Activated CD8-positive, alpha-beta T cell treated with anti-CD3 and anti-CD28 coated beads for 36 hours (primary cell): ENCODE results near the gene CDH22. TPM values are rescaled to one million over a fixed set of nuclear protein-coding genes. Genes with fewer than 3 reads are reported as not detected.

Experiments
- ATAC-seq: fragments of 200-7000 bp; cut with Tn5 transposase; one replicate; pipeline ENCODE4 v1.10.0; 2021; ENCODE audit warnings: mild to moderate bottlenecking, moderate library complexity
- CTCF ChIA-PET: fragments of 350-600 bp; sonication (Branson Sonifier 250); formaldehyde crosslinking; loops from one replicate; lab custom pipeline; 2021; ENCODE audit warnings: antibody characterized with exemption; lab: Charles Lee
- POLR2A ChIA-PET: fragments of 350-600 bp; sonication (Branson Sonifier 250); formaldehyde crosslinking; loops from one replicate; lab custom pipeline; 2021; ENCODE audit warnings: antibody characterized with exemption; lab: Charles Lee
- DNase-seq: peaks from one replicate; pipeline ENCODE4 v3.0.0-alpha.2; 2020
- H3K27ac Mint-ChIP-seq: one replicate; pipeline ENCODE4 v1.8.0; 2021; ENCODE audit warnings: mild to moderate bottlenecking, mixed read lengths
- H3K27me3 Mint-ChIP-seq: one replicate; pipeline ENCODE4 v1.8.0; 2021; ENCODE audit warnings: mixed read lengths
- H3K36me3 Mint-ChIP-seq: one replicate; pipeline ENCODE4 v1.8.0; 2021; ENCODE audit warnings: low read depth, mixed read lengths
- H3K4me1 Mint-ChIP-seq: one replicate; pipeline ENCODE4 v1.8.0; 2021; ENCODE audit warnings: low read depth, mixed read lengths
- H3K4me3 Mint-ChIP-seq: one replicate; pipeline ENCODE4 v1.8.0; 2021; ENCODE audit warnings: mild to moderate bottlenecking, moderate library complexity, mixed read lengths
- H3K9me3 Mint-ChIP-seq: one replicate; pipeline ENCODE4 v1.8.0; 2021; ENCODE audit warnings: mixed read lengths
- intact Hi-C: fragments of 100-400 bp; cut with micrococcal nuclease; formaldehyde crosslinking; loops from one replicate; pipeline ENCODE4 v1.10.0; 2022
- total RNA-seq, 2 experiments: library from RNA; stranded (reverse); gene quantifications; one replicate each; pipeline ENCODE4 v1.2.3, GENCODE V29; 2021
- TF ChIP-seq, protein P1 (sequence below): fragments of 200-600 bp; IDR thresholded peaks from one replicate; pipeline ENCODE4 v1.8.0; 2022; ENCODE audit warnings: antibody characterized with exemption, mild to moderate bottlenecking

The CDH22 gene
- total RNA-seq, 2 experiments from 2014 or later = not detected

DNA sequence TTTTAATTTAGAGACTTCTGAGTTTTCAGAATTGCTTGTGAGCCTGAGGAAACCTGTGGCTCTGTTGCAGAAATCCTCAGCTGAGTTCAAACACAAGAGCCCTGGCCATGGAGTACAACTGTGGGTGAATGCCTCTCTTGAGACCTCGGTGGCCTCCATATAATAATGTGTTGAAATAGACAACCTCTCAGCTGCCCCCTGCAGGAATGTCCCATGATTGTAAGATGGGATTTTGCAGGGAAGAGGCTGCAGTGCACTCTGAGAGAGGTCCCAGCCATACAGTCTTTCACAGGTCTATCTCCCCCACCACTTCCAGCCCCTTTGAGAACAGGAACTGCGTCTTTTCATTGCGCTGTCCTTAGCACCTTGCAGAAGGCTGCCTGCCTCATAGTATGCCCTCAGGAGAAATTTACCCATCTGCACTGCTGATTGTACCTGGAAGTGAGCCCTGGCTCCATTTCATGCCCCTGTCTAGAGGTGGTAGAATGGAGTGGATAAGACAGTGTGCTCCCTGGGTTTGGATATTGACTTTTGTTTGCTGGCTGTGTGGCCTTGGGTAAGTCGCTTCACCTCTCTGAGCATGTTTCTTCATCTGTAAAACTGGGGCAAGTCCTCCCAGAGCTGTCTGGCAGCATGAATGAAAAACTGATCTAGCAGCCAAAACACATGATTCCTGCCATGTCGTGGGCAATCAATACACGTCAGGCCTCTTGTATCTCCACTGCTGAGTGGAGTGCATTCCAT, 16.8 kb upstream of the CDH22 start:
- POLR2A ChIA-PET = no interaction called here
- Mint-ChIP-seq H3K27me3 (peaks cover 13% of the 10 kb centered on the region), H3K9me3 (no peaks in the 10 kb centered on the region), H3K4me1 (no peaks in the 10 kb centered on the region), H3K27ac (no peak overlapping the region), H3K4me3 (no peak overlapping the region), H3K36me3 (no peaks in the 10 kb centered on the region)
- DNase-seq (peak; percentile 30), ATAC-seq (no peak)
- intact Hi-C loops = no loop called here
- CTCF ChIA-PET = no interaction called here
- TF ChIP-seq, protein P1, sequence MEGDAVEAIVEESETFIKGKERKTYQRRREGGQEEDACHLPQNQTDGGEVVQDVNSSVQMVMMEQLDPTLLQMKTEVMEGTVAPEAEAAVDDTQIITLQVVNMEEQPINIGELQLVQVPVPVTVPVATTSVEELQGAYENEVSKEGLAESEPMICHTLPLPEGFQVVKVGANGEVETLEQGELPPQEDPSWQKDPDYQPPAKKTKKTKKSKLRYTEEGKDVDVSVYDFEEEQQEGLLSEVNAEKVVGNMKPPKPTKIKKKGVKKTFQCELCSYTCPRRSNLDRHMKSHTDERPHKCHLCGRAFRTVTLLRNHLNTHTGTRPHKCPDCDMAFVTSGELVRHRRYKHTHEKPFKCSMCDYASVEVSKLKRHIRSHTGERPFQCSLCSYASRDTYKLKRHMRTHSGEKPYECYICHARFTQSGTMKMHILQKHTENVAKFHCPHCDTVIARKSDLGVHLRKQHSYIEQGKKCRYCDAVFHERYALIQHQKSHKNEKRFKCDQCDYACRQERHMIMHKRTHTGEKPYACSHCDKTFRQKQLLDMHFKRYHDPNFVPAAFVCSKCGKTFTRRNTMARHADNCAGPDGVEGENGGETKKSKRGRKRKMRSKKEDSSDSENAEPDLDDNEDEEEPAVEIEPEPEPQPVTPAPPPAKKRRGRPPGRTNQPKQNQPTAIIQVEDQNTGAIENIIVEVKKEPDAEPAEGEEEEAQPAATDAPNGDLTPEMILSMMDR = no peak

GRCh38 chr20:46324379-46324778, 16.1 kb upstream of the CDH22 start:
- Mint-ChIP-seq H3K4me3 (no peak overlapping the region), H3K27me3 (peaks cover 16% of the 10 kb centered on the region), H3K4me1 (no peaks in the 10 kb centered on the region), H3K9me3 (no peaks in the 10 kb centered on the region), H3K36me3 (no peaks in the 10 kb centered on the region), H3K27ac (no peak overlapping the region)
- ATAC-seq (no peak), DNase-seq (no peak)
- intact Hi-C loops = no loop called here
- TF ChIP-seq, protein P1 = no peak
- ChIA-PET CTCF (no interaction called here), POLR2A (no interaction called here)

GRCh38 chr20:46323557-46323956, 15.3 kb upstream of the CDH22 start:
- CTCF ChIA-PET = interaction anchor here (1.2 to 1.4 kb wide), 2 partner anchors 17 to 18 kb away, joined by 3 to 6 read pairs; no protein-coding TSS in a partner anchor
- Mint-ChIP-seq H3K4me3 (no peak overlapping the region), H3K27me3 (peaks cover 19% of the 10 kb centered on the region), H3K27ac (no peak overlapping the region), H3K4me1 (no peaks in the 10 kb centered on the region), H3K36me3 (no peaks in the 10 kb centered on the region), H3K9me3 (no peaks in the 10 kb centered on the region)
- DNase-seq (no peak), ATAC-seq (no peak)
- intact Hi-C loops = no loop called here
- TF ChIP-seq, protein P1 = no peak
- POLR2A ChIA-PET = interaction anchor here (0.6 kb wide), 1 partner anchor 14 kb away, joined by 3 read pairs; no protein-coding TSS in a partner anchor

DNA sequence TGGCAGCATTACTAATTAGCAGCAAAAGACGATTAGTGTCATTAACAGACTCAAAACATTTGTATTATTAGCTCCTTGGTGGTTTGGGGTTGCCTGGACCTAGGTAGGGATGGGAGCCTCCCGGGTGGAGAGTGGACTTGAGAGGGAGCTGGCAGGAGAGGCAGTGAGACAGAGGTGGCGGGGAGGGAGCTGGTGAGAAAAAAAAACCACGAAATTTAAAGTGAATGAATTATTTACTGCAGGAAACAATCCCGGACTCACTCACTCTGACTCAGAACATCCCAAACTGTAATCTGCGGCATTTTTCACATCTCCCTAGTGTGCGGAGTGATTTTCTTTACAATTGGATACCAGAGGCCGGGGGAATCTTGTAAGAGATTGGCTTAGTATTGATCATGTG, 14.3 kb upstream of the CDH22 start:
- intact Hi-C loops = no loop called here
- TF ChIP-seq, protein P1 = no peak
- no peak overlapping the region for H3K27ac Mint-ChIP-seq

GRCh38 chr20:46317685-46318177, 9.4 kb upstream of the CDH22 start:
- H3K4me3 Mint-ChIP-seq = no peak overlapping the region
- TF ChIP-seq, protein P1 = no peak
- ATAC-seq = no peak
- no peak overlapping the region for H3K27ac Mint-ChIP-seq
- peaks cover 49% of the 10 kb centered on the region for H3K27me3 Mint-ChIP-seq
- ChIA-PET CTCF (no interaction called here), POLR2A (no interaction called here)
- no peaks in the 10 kb centered on the region for H3K9me3 Mint-ChIP-seq
- no peak for DNase-seq
- H3K36me3 Mint-ChIP-seq = no peaks in the 10 kb centered on the region
- intact Hi-C loops = no loop called here
- H3K4me1 Mint-ChIP-seq = no peaks in the 10 kb centered on the region

More for the DNA sequence above, 14.3 kb upstream of the CDH22 start:
- no peaks in the 10 kb centered on the region for H3K36me3 Mint-ChIP-seq
- H3K27me3 Mint-ChIP-seq = peaks cover 19% of the 10 kb centered on the region
- DNase-seq (no peak), ATAC-seq (no peak)
- no peaks in the 10 kb centered on the region for H3K9me3 Mint-ChIP-seq
- H3K4me1 Mint-ChIP-seq = no peaks in the 10 kb centered on the region
- POLR2A ChIA-PET = interaction anchor here (0.6 kb wide), 1 partner anchor 13 kb away, joined by 3 read pairs; no protein-coding TSS in a partner anchor
- CTCF ChIA-PET = interaction anchor here (1.2 to 1.4 kb wide), 3 partner anchors 16 to 147 kb away, joined by 3 to 6 read pairs (median 3); no protein-coding TSS in a partner anchor
- H3K4me3 Mint-ChIP-seq = no peak overlapping the region
